NCI-H526 (cell line): ENCODE measurements around the gene MIPOL1.
"Not testable (repeated sequence)": the region's sequence is repeated elsewhere in the genome, so short reads cannot be mapped to it uniquely, and the experiment has no call there.

Source experiments
- DNase-seq, 2 experiments: peaks; one replicate each; lab custom pipeline; 2025; lab: John Stamatoyannopoulos, UW

MIPOL1 gene

DNA sequence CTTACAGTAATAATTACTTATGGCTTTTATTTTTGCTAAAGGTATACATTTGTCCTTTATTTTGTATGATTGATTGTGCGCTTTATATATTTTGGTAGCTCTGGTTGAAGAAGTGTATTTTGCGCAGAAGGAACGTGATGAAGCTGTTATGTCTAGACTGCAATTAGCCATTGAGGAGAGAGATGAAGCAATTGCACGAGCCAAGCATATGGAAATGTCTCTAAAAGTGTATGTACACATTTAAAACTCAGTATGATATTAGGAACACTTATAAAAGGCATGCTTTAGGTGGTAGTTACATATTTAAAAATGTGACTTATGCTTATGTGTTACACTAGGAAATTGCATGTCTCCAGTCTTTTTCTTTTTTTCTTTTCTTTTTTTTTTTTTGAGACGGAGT, 87.5 kb downstream of the MIPOL1 start:
- DNase-seq: no peak

DNA sequence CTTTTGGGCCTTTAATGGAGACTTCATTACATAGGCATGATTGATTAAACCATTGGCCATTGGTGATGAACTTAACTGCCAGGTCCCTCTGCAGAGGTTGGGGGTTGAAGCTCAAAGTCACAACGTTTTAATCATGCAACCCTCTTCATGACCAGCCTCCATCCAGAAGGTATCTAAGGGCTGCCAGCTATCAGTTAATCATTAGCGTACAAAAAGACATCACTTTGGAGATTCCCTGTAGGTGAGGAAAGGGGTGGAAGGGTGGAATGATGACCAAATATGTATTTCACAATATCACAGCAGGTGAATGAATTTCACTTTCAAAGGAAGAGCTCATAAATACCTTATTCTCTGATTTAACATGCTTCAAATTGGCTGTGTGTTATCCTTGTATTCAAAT, 92.0 kb downstream of the MIPOL1 start:
- DNase-seq: no peak

DNA sequence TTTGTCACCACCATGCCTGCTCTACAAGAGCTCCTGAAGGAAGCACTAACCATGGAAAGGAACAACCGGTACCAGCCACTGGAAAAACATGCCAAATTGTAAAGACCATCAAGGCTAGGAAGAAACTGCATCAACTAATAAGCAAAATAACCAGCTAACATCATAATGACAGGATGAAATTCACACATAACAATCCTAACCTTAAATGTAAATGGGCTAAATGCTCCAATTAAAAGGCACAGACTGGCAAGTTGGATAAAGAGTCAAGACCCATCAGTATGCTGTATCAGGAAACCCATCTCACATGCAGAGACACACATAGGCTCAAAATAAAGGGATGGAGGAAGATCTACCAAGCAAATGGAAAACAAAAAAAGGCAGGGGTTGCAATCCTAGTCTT, 97.5 kb downstream of the MIPOL1 start:
- DNase-seq: not testable (repeated sequence)

DNA sequence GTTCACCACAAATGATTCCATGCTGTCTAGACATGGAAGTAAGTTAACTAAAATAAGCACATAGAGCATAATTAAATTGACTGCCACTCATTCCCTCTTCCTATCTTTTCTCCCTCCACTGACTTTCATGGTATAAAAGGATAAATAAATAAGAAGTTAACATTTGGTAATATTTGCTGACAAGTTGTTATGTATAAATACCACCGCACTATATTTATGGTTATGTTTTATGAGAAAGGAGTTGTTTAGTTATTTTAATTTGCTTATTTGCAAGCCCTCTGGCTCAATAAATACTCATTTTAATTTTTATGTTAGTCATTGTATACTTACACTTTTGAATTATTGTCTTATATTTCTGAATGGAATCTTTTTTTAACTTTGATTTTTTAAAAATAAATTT, 113.5 kb downstream of the MIPOL1 start:
- DNase-seq: no peak

DNA sequence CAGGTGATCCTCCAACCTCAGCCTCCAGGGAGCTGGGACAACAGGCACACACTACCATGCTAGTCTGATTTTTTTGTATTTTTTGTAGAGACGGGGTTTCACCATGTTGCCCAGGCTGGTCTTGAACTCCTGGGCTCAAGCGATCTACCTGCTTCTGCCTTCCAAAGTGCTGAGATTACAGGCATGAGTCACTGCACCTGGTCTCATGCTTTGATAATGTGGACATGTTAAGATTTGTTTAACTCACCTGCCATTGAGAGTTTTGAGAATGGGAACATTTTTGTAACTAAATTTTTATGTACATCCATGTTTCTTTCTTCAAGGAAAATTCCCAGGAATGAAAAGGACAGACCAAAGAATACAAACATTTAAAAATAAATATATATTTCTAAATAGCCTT, 121.2 kb downstream of the MIPOL1 start:
- no peak for DNase-seq

DNA sequence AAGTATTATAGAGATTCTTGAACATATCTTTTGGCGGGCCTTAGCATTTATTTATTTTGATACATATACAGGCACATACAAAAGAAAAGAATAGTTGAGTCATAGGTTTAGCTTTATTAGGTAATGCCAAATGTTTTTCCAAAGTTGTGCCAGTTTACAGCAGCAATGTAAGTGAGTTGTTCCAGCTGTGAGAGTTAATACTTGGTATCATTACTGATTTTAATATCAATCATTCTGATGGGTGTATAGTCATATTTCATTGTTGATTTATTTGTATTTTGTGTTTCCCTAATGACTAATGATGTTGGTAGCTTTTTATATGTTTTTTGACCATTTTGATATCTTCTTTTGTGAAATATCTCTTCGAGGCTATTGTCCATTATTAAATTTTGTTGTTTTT, 122.4 kb downstream of the MIPOL1 start:
- DNase-seq: no peak

DNA sequence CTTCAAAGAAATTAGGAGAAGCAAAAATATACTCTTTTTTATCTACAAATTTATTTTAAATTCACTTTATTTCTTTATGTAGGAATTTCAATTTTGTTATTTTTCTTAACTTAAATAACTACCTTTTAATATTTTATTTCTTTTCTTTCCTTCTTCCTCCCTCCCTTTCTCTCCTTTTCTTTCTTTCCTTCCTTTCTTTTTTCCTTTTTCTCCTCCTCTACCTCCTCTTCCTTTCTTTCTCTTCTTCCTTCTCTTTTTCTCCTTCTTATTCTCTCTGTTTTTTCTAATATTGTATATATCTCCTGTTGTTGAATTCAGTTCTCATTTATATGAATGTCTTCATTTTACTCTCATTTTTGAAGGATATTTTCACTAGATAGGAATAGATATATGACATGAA, 127.6 kb downstream of the MIPOL1 start:
- DNase-seq: no peak

DNA sequence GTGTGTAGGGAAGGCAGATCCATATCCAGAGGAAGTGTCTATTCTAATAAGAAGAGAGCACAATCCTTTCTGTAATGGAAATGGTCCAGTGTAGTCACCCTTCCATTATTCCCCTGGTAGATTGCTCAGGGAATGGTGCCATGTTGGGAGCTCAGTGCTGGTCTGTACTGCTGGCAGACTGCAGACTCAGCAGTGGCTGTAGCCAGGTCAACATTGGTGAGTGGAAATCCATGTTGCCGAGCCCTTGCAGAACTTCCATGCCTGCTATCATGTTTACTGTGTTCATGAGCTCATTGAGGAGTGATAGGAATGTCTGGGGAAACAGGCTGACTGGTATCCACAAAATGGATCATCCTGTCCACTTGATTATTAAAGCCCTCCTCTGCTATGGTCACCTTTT, 128.7 kb downstream of the MIPOL1 start:
- DNase-seq: no peak

DNA sequence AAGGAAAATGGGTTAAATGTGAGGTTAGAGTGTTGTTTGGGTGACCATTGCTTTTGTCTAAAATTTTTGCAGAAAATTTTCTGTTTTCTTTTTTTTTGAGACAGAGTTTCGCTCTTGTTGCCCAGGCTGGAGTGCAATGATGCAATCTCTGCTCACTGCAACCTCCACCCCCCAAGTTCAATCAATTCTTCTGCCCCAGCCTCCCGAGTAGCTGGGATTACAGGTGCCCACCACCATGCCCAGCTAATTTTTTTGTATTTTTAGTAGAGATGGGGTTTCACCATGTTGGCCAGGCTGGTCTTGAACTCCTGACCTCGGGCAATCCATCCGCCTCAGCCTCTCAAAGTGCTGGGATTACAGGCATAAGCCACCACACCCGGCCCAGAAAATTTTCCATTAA, 130.2 kb downstream of the MIPOL1 start:
- not testable (repeated sequence) for DNase-seq

DNA sequence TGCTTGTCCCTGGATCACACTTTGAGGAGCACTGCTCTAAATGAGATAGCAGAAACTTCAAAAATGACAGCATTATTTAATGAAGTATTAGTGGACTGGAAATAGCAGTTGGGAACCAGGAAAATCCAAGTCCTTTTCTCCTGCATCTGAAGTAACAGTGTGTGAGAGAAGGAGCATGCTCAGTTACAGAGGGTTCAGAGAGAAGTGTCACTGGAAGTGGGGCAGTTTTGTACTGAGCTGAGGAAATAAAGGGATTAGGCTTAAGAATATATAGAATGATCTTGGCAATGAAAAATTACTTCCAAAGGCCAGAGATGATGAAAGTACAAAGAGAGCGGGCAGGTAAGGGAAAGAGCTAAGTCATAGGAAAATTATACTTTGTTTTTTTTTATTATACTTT, 130.9 kb downstream of the MIPOL1 start:
- DNase-seq: no peak

DNA sequence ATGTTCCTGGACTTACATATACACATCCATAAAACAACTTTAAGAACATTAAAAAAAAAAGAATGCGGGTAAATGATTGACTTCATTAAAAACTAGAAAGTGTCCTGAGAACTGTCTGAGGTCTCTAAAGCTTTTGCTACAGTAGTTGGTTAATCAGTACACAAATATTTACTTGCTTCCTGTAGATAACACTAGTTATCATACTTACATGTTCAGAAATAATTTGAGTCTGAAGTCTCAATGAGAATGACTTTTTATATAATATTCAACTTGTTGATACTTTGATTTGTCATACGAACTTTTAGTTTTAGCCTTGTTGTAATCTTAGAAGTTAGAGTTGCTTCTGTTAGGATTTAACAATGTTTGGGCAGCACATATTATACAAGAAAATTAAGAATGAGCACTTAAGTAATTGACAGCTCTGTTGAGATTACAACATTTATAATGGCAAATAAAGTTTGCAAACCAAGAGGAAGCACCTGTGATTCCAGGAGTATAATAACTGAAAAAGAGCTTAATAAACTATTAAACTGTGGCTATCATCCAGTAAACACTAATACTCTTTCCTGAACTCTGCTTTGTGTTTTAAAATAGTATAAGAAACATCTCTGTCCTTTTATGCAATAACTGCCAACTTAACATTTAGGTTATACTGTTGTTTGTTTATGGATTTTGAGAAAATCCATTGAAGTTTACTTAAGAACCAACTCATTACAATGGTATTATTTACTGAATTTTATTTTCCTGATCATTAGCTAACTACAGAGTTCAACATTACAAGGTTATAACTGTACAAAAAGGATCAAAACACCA, 131.7 kb downstream of the MIPOL1 start:
- DNase-seq: no peak

DNA sequence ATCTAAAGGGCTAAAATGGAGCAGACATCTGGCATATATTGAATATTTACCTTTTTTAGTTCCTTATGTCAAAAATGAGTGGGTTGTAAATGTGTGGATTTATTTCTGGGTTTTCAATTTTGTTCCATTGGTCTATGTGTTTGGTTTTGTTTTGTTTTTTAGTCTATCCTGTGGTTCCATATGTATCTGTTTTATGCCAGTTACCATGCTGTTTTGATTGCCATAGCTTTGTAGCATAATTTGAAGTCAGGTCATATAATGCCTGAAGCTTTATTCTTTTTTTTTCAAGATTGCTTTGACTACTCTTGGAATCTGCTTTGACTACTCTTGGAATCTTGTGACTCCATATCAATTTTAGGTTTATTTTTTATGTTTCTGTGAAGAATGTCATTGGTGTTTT, 133.2 kb downstream of the MIPOL1 start:
- no peak for DNase-seq

DNA sequence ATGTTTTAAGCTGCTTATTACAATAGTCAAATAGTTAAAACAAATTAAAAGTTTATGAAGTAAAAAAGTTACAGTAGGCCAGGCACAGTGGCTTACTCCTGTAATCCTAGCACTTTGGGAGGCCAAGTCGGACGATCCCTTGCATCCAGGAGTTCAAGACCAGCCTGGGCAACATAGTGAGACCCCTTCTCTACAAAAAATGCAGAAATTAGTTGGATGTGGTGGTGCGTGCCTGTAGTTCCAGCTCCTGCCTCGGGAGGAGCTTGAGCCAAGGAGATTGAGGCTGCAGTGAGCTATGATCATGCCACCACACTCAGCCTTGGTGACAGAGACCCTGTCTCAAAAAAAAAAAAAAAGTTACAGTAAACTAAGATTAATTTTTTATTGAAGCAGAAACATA, 142.6 kb downstream of the MIPOL1 start:
- no peak for DNase-seq

DNA sequence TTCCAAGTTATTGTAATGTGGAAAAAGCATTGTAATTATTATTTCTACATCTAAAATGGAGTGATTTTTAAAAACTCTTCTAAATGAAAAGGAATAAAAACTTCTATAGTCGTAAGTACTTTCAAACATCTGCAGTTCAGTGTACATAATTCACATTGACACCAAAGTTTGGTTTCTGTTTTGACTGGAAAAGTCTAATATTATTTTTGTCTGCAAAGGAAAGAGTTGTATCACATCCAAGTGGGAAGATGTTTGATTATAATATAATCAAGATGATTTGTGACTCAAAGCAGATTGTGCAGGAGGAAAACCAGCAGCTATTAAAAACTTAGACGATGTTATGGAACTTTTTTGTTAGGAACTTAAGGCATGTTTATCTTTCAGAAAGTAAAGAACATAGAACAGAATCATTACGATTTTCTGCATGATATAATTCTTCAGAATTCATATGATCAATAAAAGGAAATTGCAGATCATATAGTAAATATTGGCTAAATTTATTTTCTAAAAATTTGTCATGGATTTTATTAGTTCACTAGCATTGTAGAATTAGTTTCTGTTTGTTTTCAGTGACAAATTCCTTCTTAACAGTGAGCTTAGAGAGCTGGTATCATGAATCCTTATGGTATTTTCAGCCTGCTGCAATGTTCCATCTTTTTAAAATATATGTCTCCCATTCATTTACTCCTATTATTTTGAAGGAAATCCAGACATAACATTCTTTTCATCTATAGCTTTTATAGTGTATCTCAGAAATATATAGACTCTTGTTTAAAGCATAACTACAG, 145.8 kb downstream of the MIPOL1 start:
- no peak for DNase-seq

DNA sequence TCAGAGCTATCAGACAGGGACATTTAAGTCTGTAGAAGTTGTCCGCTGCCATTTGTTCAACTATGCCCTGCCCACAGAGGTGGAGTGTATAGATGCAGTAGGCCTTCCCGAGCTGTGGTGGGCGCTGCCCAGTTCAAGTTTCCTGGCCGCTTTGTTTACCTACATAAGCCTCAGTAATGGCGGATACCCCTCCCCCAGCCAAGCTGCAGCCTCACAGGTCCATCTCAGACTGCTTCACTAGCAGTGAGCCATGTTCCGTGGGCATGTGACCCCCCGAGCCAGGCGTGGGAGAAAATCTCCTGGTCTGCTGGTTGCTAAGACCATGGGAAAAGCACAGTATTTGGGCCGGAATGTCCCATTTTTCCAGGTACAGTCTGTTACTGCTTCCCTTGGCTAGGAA, 165.9 kb downstream of the MIPOL1 start:
- DNase-seq: no peak

DNA sequence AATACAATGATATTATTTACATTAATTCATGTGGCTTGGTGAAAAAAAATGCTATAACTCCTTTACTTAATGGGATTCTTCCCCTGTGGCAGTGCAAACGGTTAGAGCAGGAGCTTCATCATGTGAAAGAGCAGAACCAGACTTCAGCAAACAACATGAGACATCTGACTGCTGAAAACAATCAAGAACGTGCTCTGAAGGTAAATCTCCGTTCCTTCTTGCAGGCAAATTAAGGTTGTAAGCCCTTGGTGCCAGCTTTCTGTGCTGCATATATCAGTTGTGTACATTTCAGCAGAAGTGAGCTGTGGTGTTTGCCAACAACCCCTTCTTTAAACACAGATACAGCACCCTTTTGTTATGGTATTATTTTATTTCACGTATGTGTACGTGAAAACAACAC, 171.7 kb downstream of the MIPOL1 start:
- DNase-seq: peak; percentile 71 to 83

DNA sequence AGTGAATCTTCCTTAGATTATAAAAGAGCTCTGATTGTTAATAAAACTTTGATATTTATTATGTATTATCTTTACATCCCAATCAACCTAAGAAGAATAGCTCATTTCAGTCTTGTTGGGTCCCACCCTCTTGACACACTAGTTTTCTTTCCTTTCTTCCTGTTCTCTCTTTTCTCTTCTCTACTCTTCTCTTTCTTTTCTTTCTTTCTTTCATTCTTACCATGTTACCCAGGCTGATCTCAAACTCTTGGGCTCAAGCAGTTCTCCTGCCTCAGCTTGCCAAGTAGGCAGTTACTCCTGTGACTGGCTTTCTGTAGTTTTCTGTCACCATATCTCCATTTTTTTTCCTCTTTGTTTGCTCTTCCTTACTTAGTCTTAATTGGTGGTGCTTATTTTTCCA, 177.8 kb downstream of the MIPOL1 start:
- DNase-seq: no peak

DNA sequence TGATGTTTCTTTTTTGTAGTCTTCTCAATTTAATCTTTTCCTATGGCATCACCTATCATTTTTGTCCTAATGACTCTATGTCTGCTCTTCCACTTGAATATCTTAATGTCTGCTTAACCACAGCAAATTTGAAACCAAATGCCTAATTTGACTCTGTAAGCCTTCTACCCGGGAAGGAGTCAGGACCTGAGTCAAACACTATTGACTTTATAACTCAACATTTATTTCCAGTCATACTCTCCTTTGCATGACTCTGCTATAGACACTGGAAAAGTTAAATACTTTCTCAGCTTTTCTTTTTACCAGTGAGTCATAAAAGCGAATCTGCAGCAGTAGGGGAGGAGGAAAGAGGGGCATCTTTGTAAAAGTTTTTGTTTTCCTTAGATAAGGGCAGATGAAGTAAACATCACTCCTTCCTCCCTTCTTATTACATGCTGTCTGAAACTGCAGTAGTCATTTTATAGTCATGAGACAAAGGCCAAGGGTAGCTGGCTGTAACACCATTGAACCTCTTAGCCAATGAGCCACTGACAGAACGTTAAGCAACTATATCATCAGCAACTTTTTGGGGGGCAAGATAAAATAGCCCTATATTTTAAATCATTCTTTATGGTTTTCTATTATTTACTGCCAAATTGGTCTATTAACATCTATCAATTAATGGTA, 179.3 kb downstream of the MIPOL1 start:
- peak; percentile 70 to 71 for DNase-seq

DNA sequence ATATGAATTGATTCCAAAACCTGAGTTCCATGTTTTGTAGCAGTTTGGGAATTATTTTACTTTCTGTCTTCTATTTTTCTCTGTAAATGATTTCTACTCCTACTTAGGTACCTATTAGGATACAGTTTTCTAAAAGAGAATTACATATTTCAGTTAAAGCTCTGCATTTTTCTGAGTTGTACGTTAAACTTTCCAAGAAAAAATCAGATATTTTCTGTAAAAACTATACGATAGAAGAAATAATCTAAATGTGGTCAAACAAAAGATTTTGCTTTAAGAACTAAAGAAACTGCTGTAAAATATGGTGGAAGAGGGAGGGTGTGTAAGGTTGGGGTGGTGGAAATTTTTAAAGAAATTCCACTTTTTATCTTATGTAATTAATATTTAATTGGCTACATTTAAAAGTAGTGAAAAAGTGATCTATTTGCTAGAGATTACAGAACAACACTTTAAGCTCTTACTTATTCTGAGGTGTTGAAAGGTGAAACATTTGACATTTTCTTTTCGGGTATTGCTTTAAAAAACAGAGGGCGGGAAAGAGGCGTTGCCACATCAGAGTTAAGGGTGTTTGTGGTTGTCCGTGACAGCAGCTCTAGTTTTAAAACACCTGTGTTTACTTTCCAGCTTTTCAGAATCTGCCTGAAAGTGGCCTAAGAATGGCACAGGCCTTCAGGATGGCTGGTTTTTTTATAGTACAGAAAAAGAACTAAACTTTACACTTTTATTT, 187.3 kb downstream of the MIPOL1 start:
- peak in 1 of 2 experiments; percentile 52 for DNase-seq

DNA sequence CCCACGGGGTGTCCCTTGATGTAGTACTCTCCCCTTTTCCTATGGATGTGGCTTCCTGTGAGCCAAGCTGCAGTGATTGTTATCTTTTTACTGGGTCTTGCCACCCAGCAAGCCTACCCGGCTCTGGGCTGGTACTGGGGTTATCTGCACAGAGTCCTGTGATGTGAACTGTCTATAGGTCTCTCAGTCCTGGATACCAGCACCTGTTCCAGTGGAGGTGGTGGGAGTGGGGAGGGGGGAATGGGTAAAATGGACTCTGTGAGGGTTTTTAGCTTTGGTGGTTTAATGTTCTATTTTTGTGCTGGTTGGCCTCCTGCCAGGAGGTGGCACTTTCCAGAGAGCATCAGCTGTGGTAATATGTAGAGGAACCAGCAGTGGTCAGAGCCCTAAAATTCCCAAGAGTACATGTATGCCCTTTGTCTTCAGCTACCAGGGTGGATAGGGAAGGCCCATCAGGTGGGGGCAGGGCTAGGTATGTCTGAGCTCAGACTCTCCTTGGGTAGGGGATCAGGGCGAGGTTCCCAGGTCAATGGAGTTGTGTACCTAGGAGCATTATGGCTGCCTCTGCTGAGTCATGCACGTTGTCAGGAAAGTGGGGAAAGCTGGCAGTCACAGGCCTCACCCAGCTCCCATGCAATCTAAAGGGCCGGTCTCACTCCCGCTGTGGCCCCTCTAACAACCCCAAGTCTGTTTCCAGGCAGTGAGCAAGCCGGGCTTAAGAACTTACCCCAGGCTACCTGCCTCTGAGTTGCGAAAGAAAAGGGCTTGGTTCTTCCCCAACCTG, 199.6 kb downstream of the MIPOL1 start:
- not testable (repeated sequence) for DNase-seq

DNA sequence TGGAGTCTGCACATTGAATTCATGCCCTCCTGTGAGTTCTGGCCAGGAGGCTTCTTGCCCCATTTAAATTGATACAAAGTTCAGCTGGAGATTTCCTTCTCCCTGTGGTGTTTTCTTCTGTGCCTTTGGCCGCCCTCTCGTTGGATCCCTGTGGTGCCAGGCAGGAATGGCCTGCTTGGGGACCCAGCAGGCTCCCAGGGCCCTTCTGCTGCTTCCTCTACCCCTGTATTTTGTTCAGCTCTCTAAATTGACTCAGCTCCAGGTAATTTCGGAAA, 200.1 kb downstream of the MIPOL1 start:
- no peak for DNase-seq

DNA sequence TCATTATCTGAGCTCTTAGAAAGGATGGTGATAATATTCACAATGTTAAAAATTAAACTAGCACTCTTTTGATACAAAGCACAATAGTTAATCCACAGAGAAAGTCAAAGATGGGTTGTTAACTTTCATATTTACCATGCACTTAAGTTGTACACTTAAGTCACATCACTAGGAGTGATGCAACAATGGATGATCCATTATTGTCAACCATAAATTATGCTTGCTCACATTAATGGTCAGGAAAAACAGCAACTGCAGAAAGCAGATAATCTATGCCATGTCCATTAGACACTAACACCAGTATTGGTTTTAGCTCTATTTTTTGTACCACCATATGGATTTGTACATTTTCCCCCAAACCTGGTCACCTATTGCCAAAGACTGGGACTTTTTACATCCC, 201.8 kb downstream of the MIPOL1 start:
- DNase-seq: no peak
